ENCODE results near the gene MAP7. TPM values are rescaled to one million over a fixed set of nuclear protein-coding genes. Genes with fewer than 3 reads are reported as not detected.

The MAP7 gene
- polyA plus RNA-seq, 6 donors from 2014 or later, result 0.19 to 0.71 (median 0.32) TPM; not detected in 2

DNA sequence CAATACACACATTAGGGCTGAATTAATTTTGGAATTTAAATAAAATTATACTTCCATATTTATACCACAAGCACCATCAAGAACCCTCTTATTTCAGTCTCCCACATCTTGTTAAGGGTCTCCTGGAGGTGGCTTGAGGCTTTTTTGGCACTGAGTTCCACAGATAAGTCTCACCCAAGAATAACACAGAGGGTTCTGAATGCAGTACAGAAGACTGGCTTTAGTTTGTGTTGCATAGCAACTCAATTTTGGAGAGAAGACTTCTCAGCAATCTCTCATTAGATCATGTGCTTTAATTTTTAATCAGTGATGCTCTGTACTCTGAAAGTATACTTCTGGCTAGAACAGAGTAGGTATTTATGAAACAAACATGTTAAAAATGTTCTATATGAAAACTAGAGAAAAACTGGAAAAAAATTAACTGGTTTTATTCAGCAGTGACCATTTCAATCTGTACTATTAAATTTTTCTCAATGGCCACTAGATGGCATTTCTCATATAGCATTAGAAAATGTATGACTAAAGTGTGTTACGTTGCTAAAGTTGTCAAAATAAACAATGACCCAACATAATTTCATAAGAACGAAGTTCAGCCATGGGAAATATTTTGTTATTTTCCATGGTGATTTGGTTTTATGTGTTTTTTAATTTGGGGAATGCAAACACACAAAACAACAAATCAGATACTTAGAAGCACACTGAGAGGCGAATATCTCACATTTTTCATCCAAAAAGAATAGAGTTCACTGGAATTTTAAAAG is 32.7 kb upstream of the MAP7 start:
- DNase-seq (no peak), ATAC-seq (ENCODE audit: low read depth in 2 of 2) (no peak)
- Mint-ChIP-seq H3K36me3 (peaks cover 39 to 58% of the 10 kb centered on the region in 2 donors), H3K4me1 (no peaks in the 10 kb centered on the region), H3K27ac (peak overlapping the region in 1 of 6 donors; percentile 38), H3K9me3 (no peaks in the 10 kb centered on the region), H3K27me3 (no peaks in the 10 kb centered on the region), H3K4me3 (no peak overlapping the region)

DNA sequence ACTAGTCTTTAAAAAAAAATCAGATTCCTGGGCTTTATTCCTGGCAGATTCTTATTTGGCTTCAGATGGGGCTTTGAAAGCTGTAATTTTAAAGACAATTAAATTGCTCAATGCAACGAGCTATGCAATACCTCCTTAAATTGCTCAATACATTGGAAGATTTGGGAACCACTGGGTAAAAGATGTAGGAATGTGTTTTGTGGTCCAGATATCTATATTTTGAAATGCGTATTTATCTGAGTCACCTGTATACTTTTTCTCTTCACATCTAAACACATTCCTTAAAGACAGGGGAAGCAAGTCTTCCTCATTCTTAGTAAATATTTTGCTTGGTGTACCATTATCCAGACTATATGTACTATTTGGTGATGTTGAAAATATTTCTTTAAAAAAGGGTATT is 29.6 kb upstream of the MAP7 start:
- peaks cover 53 to 54% of the 10 kb centered on the region in 2 donors for H3K36me3 Mint-ChIP-seq
- DNase-seq, result no peak
- no peak overlapping the region for H3K27ac Mint-ChIP-seq

DNA sequence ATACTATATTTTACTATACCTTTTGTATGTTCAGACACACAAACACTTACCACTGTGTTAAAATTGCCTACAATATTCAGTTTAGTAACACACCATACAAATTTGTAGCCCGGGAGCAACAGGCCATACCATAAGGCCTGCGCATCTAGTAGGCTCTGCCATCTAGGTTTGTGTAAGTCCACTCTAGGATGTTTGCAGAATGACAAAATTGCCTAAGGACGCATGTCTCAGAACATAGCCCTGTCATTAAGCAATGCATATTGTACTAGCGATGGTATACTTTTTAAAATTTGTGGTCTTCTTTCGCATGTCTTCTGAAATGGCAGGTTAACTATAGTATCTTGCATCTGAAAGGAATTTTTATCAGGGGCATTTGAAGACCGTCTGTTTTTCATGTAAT is 26.6 kb upstream of the MAP7 start:
- no peaks in the 10 kb centered on the region for H3K4me1 Mint-ChIP-seq
- no peak overlapping the region for H3K4me3 Mint-ChIP-seq
- no peaks in the 10 kb centered on the region for H3K27me3 Mint-ChIP-seq
- H3K9me3 Mint-ChIP-seq, result peaks cover under 1 to 9% (median 2%) of the 10 kb centered on the region in 7 donors
- peaks cover 47 to 55% of the 10 kb centered on the region in 2 donors for H3K36me3 Mint-ChIP-seq
- no peak overlapping the region for H3K27ac Mint-ChIP-seq
- ATAC-seq (ENCODE audit: low read depth in 2 of 2) (no peak), DNase-seq (no peak)

More for the DNA sequence above, 29.6 kb upstream of the MAP7 start:
- Mint-ChIP-seq H3K27me3 (no peaks in the 10 kb centered on the region), H3K9me3 (no peaks in the 10 kb centered on the region), H3K4me1 (no peaks in the 10 kb centered on the region), H3K4me3 (no peak overlapping the region)
- no peak for ATAC-seq (ENCODE audit: low read depth in 2 of 2)

DNA sequence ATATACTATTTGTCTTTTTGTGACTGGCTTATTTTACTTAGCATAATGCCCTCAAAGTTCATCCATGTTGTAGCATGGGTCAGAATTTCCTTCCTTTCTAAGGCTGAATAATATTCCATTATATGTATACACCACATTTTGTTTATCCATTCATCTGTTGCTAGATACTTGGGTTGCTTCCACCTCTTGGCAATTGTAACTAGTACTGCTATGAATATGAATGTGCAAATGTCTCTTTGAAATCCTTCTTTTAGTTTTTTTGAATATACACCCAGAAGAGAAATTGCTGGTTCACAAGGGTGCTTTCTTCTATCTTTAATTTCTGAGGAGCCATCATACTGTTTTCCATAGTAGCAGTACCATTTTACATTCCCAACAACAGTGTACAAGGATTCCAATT is 21.3 kb upstream of the MAP7 start:
- Mint-ChIP-seq H3K4me1 (peaks cover 0 to 8% (median 6%) of the 10 kb centered on the region in 3 donors), H3K27me3 (no peaks in the 10 kb centered on the region), H3K27ac (peak overlapping the region in 1 of 6 donors; percentile 15), H3K9me3 (peaks cover 11 to 22% (median 17%) of the 10 kb centered on the region in 7 donors), H3K4me3 (peak overlapping the region in 1 of 8 donors; percentile 9), H3K36me3 (peaks cover 45 to 54% of the 10 kb centered on the region in 2 donors)
- ATAC-seq (ENCODE audit: low read depth in 2 of 2) (no peak), DNase-seq (no peak)

DNA sequence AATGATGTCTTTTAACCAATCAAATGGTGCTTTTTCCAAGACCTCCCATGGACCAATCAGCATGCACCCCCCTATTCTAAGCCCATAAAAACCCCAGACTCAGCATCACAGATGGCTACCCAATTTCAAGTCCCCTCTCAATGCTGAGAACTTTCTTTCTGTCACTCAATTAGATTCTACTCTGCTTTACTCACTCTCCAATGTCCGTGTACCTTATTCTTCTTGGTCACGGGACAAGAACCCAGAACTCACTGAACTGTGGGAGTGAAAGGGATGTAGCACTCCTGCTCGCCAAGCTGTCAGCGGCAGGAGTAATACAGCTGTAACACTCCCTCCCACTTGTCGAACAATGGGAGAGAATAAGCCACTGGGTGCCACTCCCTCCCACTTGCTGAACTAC is 20.8 kb upstream of the MAP7 start:
- peak overlapping the region in 1 of 6 donors; percentile 15 for H3K27ac Mint-ChIP-seq
- H3K4me1 Mint-ChIP-seq, result peaks cover 1 to 12% (median 10%) of the 10 kb centered on the region in 3 donors
- H3K4me3 Mint-ChIP-seq, result peak overlapping the region in 1 of 8 donors; percentile 9

DNA sequence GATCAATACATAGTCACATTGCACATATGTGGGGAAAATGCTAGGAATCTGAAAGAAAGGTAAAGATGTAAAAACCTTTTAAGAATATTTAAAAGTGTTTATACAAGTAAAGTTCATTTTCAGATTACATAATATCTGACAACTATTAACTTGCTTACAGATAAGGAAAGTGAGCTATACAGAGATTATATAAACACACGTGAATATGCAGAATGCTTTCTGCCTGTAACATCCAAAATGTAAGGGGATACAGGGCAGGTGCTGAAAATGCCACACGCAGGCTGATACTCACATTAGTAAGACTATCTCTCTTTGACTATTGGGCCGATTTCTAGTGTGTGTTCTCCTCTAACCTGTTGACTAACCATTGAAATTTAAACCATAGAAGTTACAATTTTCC is 17.9 kb upstream of the MAP7 start:
- DNase-seq (no peak), ATAC-seq (ENCODE audit: low read depth in 2 of 2) (no peak)
- Mint-ChIP-seq H3K27me3 (no peaks in the 10 kb centered on the region), H3K36me3 (peaks cover 49 to 53% of the 10 kb centered on the region in 2 donors), H3K27ac (peak overlapping the region in 1 of 6 donors; percentile 18), H3K4me1 (peaks cover 8 to 23% (median 17%) of the 10 kb centered on the region in 3 donors), H3K4me3 (no peak overlapping the region), H3K9me3 (peaks cover 15 to 20% (median 16%) of the 10 kb centered on the region in 7 donors)

More for the DNA sequence above, 20.8 kb upstream of the MAP7 start:
- DNase-seq (no peak), ATAC-seq (ENCODE audit: low read depth in 2 of 2) (no peak)
- no peaks in the 10 kb centered on the region for H3K27me3 Mint-ChIP-seq
- peaks cover 12 to 22% (median 17%) of the 10 kb centered on the region in 7 donors for H3K9me3 Mint-ChIP-seq
- peaks cover 46 to 57% of the 10 kb centered on the region in 2 donors for H3K36me3 Mint-ChIP-seq

DNA sequence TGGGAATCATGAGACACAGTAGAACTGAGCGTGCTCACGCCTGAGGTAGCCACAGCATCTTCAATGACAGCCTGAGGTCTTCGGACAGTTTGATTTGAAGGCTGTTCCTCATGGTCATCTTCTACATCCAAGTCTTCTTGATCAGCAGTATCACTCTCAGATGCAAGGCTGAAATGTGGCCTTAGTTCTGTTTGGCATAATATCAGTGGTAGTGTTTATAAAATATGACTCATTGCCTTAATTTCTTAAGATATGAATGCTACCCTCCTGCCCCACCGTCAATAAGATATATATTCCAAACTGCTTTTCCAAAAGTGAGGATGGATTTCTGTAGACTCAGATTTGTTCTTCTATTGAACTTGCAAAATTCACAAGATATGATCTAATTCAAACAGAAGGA is 17.5 kb upstream of the MAP7 start:
- Mint-ChIP-seq H3K4me1 (peaks cover 8 to 23% (median 17%) of the 10 kb centered on the region in 3 donors), H3K27ac (peak overlapping the region in 1 of 6 donors; percentile 61), H3K4me3 (no peak overlapping the region), H3K27me3 (no peaks in the 10 kb centered on the region), H3K9me3 (peaks cover 14 to 20% (median 16%) of the 10 kb centered on the region in 7 donors), H3K36me3 (peaks cover 44 to 50% of the 10 kb centered on the region in 2 donors)
- no peak for DNase-seq
- ATAC-seq (ENCODE audit: low read depth in 2 of 2), result no peak

DNA sequence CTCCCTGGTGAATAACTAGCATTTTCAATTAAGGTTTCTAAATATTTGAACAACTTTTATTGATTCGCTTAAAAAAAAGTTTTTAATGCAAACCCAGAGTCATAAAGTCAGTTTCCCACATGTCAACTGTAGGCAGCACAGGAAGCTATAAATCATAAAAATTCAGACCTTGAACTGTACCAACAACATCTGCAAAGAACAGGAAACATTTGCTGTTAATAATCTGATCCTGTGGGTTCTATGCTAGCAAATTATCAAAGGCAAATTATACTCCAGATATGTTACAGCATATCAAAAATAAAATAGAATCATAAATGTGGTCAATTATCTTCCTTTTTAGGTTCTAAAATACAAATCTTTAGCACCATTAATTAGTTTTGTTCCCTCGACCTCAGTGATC is 16.6 kb upstream of the MAP7 start:
- peaks cover 39 to 48% of the 10 kb centered on the region in 2 donors for H3K36me3 Mint-ChIP-seq
- DNase-seq, result no peak

DNA sequence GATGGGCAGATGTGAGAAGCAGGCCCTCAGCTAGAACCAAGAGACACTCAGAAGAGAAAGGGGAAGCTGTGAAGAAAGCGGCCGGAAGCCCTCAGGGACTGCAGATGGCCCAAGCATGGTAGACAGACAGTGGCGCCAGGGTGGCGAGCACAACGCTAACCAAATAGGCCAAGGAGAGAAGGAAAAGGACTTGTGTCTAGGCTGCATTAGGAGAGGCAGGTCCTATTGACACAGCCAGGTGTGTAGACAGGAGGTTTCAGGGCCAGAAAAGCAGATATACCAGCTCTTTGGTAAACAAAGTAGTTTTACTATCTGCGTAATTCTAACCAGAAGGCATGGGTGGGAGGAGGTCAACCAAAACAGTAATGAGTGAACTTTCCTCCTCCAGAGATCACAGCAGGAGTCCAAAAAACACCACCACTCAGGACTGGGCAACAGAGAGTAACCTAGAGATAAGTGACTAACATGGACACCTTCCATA is 15.8 kb upstream of the MAP7 start:
- H3K9me3 Mint-ChIP-seq, result peaks cover 4 to 12% (median 7%) of the 10 kb centered on the region in 7 donors
- ATAC-seq (ENCODE audit: low read depth in 2 of 2) (peak; percentile 83 to 84), DNase-seq (peak; percentile 16)
- H3K36me3 Mint-ChIP-seq, result peaks cover 35 to 47% of the 10 kb centered on the region in 2 donors
- no peaks in the 10 kb centered on the region for H3K27me3 Mint-ChIP-seq
- H3K4me1 Mint-ChIP-seq, result peaks cover 8 to 23% (median 17%) of the 10 kb centered on the region in 3 donors
- peak overlapping the region in 5 of 8 donors; percentile 27 to 86 (median 61) for H3K4me3 Mint-ChIP-seq
- H3K27ac Mint-ChIP-seq, result peak overlapping the region in 5 of 6 donors; percentile 12 to 57 (median 34)

More for the DNA sequence above, 16.6 kb upstream of the MAP7 start:
- Mint-ChIP-seq H3K4me3 (no peak overlapping the region), H3K9me3 (peaks cover 12 to 18% (median 15%) of the 10 kb centered on the region in 7 donors), H3K4me1 (peaks cover 8 to 23% (median 17%) of the 10 kb centered on the region in 3 donors), H3K27me3 (no peaks in the 10 kb centered on the region), H3K27ac (no peak overlapping the region)
- ATAC-seq (ENCODE audit: low read depth in 2 of 2), result no peak

DNA sequence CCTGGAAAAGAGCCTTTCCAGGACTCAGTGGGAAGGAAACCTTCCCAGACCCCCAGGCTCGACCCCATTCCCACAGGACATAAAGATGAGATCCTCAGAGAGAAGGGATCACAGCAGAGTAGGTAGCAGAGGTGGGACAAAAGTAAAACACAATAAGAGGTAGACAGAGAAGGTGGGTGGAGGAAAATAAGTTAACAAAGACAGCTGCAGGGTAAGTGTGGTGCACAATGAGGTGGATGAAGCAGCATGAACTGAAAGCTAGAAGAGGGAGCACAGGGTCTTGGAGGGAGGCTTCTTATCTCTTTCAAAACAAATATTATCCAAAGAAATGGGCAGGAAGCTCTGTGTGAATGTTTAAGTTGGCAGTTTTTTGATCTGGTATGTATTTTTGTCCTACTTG is 14.0 kb upstream of the MAP7 start:
- Mint-ChIP-seq H3K27me3 (no peaks in the 10 kb centered on the region), H3K9me3 (peaks cover 0 to 6% (median 0%) of the 10 kb centered on the region in 7 donors), H3K36me3 (peaks cover 28 to 43% of the 10 kb centered on the region in 2 donors), H3K4me3 (peak overlapping the region in 1 of 8 donors; percentile 6), H3K27ac (no peak overlapping the region), H3K4me1 (peaks cover 8 to 23% (median 17%) of the 10 kb centered on the region in 3 donors)
- DNase-seq, result no peak
- no peak for ATAC-seq (ENCODE audit: low read depth in 2 of 2)

DNA sequence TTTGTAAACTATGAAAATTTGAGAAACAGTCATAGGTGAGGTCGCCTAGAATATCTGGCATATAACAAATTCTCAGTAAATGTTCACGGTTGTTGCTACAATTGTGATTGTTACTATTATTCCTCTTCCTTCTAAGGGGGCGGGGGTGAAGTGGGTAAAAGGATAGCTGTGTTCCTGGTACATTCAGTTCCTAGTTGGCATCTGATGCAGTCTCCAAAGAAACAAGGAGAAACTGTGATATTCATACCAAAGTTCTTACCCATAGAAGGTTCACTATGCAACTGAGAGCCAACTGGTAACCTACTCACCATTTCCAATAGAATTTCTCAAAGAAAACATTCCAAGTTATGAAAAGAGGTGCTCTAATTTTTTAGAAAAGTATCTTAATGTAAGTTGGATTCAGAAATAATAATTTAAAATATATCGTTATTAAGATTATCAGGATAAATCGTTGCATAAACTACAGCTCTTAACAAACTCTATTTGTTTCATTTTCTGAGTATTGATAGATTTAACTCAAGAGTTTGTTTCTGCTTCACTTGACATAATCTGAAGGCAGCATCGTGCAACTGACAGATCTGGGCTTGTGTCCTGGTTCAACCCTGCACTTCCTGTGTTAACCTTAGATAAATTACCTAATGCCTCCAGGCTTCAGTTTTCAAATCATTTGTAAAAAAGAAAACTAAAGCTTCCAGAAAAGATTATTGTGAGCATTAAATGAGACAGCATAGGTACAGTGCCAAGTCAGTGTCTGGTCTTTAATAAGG is 13.3 kb upstream of the MAP7 start:
- Mint-ChIP-seq H3K9me3 (peaks cover 0 to 6% (median 0%) of the 10 kb centered on the region in 7 donors), H3K27ac (no peak overlapping the region), H3K4me1 (peaks cover 8 to 23% (median 17%) of the 10 kb centered on the region in 3 donors), H3K36me3 (peaks cover 28 to 43% of the 10 kb centered on the region in 2 donors), H3K27me3 (no peaks in the 10 kb centered on the region), H3K4me3 (no peak overlapping the region)
- ATAC-seq (ENCODE audit: low read depth in 2 of 2) (no peak), DNase-seq (no peak)

DNA sequence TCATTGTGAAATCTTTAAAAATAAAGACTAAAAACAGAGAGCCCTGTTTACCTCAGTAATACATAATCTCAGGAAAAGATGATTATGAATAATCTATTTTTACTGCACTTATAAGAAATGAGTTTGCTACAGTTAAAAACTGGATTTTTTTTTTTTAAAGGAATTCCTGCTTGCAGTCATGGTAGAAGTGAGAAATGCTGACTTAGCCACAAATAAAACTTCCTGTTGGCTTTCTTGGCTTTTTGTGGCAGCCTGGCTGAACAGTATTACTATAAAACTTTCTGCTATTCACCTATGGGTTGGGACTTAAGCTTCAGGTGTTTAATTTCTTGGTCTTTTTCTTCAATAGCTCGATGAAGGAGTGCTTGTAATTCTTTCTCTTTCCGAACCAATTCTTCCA is 12.0 kb upstream of the MAP7 start:
- no peak overlapping the region for H3K27ac Mint-ChIP-seq
- H3K4me3 Mint-ChIP-seq, result no peak overlapping the region
- ATAC-seq (ENCODE audit: low read depth in 2 of 2), result no peak
- no peaks in the 10 kb centered on the region for H3K27me3 Mint-ChIP-seq
- peaks cover 37 to 44% of the 10 kb centered on the region in 2 donors for H3K36me3 Mint-ChIP-seq
- H3K9me3 Mint-ChIP-seq, result peaks cover 0 to 6% (median 0%) of the 10 kb centered on the region in 7 donors
- DNase-seq, result no peak
- H3K4me1 Mint-ChIP-seq, result peaks cover 8 to 22% (median 16%) of the 10 kb centered on the region in 3 donors

DNA sequence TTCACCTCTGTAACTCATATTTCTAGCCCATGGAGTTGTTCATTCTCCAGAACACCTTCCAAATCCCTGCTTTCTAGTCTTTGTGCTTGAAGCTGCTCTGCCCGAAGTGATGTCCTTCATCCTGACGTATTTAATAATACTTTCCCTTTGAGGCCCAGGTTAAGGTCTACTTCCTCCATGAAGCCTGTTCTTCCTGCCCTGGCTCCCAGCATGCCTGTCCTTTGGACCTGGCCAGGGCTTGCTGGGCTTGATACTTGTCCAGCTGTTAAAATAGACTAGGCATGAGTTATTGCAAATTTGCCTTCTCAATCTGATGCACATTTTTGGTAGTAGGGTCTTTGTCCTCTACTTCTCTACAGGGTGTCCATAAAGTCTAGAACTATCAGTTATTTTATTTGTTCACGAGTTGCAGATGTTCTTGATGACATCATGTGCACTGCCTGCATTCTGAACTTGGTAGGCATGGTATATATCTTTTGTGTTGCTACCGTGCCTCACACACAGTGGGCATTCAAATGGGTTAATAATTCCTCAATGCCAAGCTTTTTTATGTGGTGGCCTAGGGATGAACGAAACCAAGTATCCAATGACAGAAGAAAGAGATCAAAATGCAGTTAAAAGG is 3.1 kb upstream of the MAP7 start:
- Mint-ChIP-seq H3K4me3 (peak overlapping the region in 1 of 8 donors; percentile 65), H3K27ac (no peak overlapping the region), H3K36me3 (peaks cover 9 to 11% of the 10 kb centered on the region in 2 donors), H3K27me3 (peaks cover 12% of the 10 kb centered on the region in 3 donors), H3K9me3 (no peaks in the 10 kb centered on the region), H3K4me1 (peaks cover 0 to 9% (median 5%) of the 10 kb centered on the region in 3 donors)
- DNase-seq (no peak), ATAC-seq (ENCODE audit: low read depth in 2 of 2) (no peak)

Measured in naive B cell (primary cell).